GF-D8 (cell line): ENCODE data around the gene TKT.
A peak's percentile ranks its signal among the peaks of the same experiment; 100 is the strongest.
"Not testable (repeated sequence)": the region's sequence is repeated elsewhere in the genome, so short reads cannot be mapped to it uniquely, and the experiment has no call there.

Source experiments
- DNase-seq: peaks from one replicate; lab custom pipeline; 2025; lab: John Stamatoyannopoulos, UW

TKT gene

GRCh38 chr3:53259427-53260259 is 3.8 kb upstream of the TKT start:
- DNase-seq = no peak

- DNase-seq = no peak
Observed at GRCh38 chr3:53258600-53259426, 3.0 kb upstream of the TKT start.

- DNase-seq = no peak
Observed at GRCh38 chr3:53257465-53257864, 1.6 kb upstream of the TKT start.

DNA sequence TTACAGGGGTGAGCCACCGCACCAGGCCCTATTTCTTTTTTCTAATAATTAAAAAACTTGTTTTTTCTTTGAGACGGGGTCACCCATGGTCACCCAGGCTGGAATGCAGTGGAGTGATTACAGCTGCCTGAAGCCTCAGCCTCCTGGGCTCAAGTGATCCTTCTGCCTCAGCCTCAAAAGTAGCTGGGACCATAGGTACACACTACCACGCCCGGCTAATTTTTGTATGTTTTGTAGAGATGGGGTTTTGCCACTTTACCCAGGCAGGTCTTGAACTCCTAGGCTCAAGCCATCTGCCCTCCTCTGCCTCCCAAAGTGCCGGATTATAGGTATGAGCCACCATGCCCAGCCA is 858 bp upstream of the TKT start:
- no peak for DNase-seq

GRCh38 chr3:53255423-53255774 is 423 bp downstream of the TKT start:
- DNase-seq = no peak

- no peak for DNase-seq
Observed at GRCh38 chr3:53254509-53255422, 1.1 kb downstream of the TKT start.

DNA sequence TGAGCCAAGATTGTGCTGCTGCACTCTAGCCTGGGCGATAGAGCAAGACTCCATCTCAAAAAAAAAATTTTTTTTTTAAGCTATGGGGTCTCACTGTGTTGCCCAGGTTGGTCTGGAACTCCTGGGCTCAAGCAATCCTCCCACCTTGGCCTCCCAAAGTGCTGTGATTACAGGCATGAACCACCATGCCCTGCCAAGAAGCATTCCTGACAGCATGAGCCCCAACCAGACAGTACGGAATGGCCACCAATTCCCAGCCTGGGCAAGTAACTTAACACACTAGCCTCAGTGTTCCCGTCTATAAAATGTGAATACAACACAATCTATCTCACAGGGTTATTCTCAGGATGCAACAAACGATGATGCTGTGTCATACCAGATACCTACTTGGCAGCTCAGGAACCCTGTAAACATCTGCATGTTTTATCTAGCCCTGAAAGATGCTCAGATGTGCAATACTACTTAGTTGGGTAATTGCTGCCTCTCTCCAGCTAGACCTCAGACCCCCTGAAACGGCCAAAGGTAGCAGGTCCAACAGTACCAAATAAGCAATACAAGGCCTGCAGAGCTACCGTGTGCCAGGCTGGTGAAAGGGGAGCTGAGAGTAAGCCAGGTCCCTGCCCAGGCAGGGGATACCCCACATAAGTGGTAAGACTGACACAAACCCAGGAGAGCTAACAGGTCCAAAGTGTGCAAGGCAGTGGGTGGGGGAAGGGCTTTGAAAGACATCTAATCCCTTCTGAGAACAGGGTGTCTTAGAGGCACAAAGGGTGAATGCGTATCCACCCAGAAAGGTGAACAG is 1.9 kb downstream of the TKT start:
- DNase-seq = no peak

DNA sequence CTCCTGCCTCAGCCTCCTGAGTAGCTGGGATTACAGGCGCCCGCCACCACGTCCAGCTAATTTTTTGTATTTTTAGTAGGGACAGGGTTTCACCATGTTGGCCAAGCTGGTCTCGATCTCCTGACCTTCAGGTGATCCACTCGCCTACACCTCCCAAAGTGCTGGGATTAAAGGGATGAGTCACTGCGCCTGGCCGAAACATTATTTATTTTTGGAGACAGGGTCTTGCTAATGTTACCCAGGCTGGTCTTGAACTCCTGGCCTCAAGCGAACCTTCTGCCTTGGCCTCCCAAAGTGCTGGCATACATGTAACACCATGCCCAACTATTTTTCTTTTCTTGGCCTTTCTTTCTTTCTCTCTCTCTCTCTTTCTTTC is 2.9 kb downstream of the TKT start:
- DNase-seq = not testable (repeated sequence)

- peak; percentile 88 for DNase-seq
Observed at GRCh38 chr3:53252096-53252946, 3.5 kb downstream of the TKT start.

- no peak for DNase-seq
Observed at GRCh38 chr3:53250881-53251605, 4.8 kb downstream of the TKT start.

DNA sequence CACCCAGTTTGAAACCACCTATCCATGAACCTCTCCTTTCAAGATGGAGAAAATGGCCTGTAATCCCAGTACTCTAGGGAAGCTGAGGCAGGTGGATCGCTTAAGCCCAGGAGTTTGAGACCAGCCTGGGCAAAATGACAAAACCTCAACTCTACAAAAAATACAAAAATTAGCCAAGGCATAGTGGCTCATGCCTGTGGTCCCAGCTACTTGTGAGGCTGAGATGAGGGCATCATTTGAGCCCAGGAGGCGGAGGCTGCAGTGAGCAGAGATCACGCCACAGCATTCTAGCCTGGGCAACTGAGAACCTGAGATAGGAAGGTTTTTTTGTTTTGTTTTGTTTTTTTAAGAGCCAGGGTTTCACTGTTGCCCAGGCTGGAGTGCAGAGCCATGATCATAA is 5.4 kb downstream of the TKT start:
- DNase-seq = no peak

DNA sequence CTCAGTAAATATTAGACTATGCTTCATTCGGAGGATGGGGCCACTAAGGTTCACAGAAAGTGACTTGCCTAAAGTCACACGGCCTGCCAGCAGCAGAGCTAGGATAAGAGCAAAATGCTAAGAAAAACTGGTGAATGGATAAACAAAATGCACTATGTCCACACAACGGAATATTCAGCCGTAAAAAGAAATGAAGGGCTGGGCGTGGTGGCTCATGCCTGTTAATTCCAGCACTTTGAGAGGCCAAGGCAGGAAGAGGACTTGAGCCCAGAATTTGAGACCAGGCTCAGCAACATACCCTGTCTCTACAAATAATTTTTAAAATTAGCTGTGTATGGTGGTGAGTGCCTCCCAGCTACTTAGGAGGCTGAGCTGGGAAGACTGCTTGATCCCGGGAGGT is 7.7 kb downstream of the TKT start:
- DNase-seq = no peak

DNA sequence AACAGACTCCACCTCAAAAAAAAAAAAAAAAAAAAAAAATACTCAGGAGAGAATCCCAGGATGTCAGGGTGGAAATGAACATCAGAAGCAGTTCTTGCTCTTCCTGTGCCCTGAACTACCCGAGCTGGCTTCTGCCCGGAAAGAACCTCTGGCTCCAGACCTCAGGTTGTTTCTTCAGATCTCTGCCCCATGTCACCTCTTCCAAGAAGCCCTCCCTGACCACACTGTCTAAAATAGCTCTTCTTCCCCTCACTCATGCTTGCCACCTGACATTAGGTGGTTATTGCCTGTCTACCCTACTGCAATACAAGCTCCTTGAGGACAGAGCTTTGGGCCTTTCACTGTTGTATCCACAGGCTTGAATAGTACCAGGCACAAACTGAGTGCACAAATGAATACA is 8.2 kb downstream of the TKT start:
- DNase-seq = no peak

GRCh38 chr3:53244271-53244670 is 11.6 kb downstream of the TKT start:
- no peak for DNase-seq

DNA sequence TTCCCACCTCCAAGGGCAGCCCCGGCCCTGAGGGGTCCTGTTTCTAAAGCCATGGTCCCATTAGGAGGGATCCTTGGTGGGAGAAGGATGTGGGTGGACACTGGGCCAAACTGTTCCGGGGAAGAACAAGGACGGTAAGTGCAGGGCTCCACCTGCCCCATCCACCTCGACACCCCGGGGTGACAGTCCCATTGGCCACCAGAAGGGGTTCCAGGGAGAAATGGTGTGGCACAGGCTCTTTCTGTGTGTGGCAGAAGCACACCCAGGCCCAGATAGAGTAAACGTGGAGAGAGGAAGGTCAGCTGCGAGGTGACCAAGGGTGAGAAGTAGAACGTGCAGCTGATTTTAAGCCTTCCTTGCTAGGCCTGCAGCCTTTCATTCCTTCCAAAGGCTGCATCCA is 12.0 kb downstream of the TKT start:
- no peak for DNase-seq

GRCh38 chr3:53243165-53243564 is 12.7 kb downstream of the TKT start:
- peak; percentile 38 for DNase-seq

GRCh38 chr3:53242642-53243041 is 13.2 kb downstream of the TKT start:
- DNase-seq = no peak

GRCh38 chr3:53242155-53242554 is 13.7 kb downstream of the TKT start:
- DNase-seq = no peak

- DNase-seq = no peak
Observed at GRCh38 chr3:53240989-53241972, 14.5 kb downstream of the TKT start.
